Right atrium auricular region (tissue), 2 donors: ENCODE measurements around the gene TAMALIN. TPM values are rescaled to one million over a fixed set of nuclear protein-coding genes. Genes with fewer than 3 reads are reported as not detected.

Source experiments
- DNase-seq: peaks from one replicate; pipeline ENCODE4 v3.0.0-alpha.2; 2019; ENCODE audit warnings: low spot score
- H3K27ac ChIP-seq, 2 donors: fragments of 200-600 bp; sonication (generic); 1 replicate in 1 of 2; 2 replicates in 1 of 2; pipeline ENCODE4 v1.5.1; 2016 to 2019
- H3K27me3 ChIP-seq, 2 donors: fragments of 200-600 bp; sonication (generic); one replicate each; pipeline versions ENCODE4 v1.5.1 to v1.6.0; 2017 to 2019
- H3K36me3 ChIP-seq: fragments of 200-600 bp; sonication (generic); one replicate; pipeline ENCODE4 v1.5.1; 2016
- H3K4me1 ChIP-seq, 2 donors: fragments of 200-600 bp; sonication (generic); one replicate each; pipeline versions ENCODE4 v1.5.1 to v1.6.0; 2017 to 2019
- H3K4me3 ChIP-seq, 2 donors: fragments of 200-600 bp; sonication (generic); 1 replicate in 1 of 2; 2 replicates in 1 of 2; pipeline ENCODE4 v1.5.1; 2017 to 2019; ENCODE audit warnings: mild to moderate bottlenecking in 1 of 2, moderate library complexity in 1 of 2
- H3K9me3 ChIP-seq, 2 donors: fragments of 200-600 bp; sonication (generic); one replicate each; pipeline ENCODE4 v1.5.1; 2019
- total RNA-seq, 2 donors: library from RNA; depleted of rRNA; stranded (reverse); fragments of >200 nt; gene quantifications; one replicate each; pipeline ENCODE4 v1.1.0, GENCODE V29; 2016
- TF ChIP-seq, protein P1 (sequence below), 2 donors: fragments of 200-600 bp; sonication (generic); IDR thresholded peaks; one replicate each; pipeline ENCODE4 v1.5.1; 2019; ENCODE audit warnings: antibody characterized with exemption in 2 of 2

The TAMALIN gene
- total RNA-seq, 2 donors from 2014 or later, result 17.6 to 23.2 TPM

DNA sequence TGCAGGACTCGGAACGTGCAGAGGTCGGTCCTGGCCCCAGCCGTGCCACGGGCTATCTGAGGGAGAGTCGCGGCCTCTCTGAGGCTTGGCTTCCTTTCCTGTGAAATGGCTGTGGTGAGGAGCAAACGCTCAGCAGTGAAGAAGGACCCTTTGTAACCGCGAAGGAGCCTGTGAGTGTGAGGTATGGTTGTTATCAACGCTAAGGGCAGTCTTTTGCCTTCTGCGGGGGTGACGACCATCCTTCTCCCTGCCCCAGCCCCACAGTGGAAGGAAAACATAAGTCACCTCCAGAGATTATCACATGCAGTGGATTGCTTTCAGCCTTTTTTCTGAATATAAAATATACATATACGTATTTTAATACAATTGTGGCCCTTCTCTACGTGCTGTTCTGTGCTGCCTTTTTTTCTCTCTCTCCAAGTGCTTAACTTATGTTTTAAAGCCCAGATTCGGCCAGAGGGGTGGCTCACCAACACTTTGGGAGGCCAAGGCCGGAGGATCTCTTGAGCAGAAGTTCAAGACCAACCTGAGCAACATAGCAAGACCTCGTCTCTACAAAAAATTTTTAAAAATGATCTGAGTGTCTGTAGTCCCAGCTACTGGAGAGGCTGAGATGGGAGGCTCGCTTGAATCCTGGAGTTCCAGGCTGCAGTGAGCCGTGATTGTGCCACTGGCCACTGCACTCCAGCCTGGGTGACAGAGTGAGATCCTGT is 17.4 kb downstream of the TAMALIN start:
- TF ChIP-seq, protein P1, sequence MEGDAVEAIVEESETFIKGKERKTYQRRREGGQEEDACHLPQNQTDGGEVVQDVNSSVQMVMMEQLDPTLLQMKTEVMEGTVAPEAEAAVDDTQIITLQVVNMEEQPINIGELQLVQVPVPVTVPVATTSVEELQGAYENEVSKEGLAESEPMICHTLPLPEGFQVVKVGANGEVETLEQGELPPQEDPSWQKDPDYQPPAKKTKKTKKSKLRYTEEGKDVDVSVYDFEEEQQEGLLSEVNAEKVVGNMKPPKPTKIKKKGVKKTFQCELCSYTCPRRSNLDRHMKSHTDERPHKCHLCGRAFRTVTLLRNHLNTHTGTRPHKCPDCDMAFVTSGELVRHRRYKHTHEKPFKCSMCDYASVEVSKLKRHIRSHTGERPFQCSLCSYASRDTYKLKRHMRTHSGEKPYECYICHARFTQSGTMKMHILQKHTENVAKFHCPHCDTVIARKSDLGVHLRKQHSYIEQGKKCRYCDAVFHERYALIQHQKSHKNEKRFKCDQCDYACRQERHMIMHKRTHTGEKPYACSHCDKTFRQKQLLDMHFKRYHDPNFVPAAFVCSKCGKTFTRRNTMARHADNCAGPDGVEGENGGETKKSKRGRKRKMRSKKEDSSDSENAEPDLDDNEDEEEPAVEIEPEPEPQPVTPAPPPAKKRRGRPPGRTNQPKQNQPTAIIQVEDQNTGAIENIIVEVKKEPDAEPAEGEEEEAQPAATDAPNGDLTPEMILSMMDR (IDR thresholded peaks at IDR 0.05), result peak; percentile 17 to 54
- Histone ChIP-seq H3K9me3 (no peaks in the 10 kb centered on the region), H3K4me3 (peak overlapping the region; percentile 47 to 58), H3K36me3 (no peaks in the 10 kb centered on the region), H3K27ac (peak overlapping the region; percentile 41 to 89), H3K4me1 (peaks cover 0 to 56% of the 10 kb centered on the region in 2 donors), H3K27me3 (no peaks in the 10 kb centered on the region)
- DNase-seq, result no peak

DNA sequence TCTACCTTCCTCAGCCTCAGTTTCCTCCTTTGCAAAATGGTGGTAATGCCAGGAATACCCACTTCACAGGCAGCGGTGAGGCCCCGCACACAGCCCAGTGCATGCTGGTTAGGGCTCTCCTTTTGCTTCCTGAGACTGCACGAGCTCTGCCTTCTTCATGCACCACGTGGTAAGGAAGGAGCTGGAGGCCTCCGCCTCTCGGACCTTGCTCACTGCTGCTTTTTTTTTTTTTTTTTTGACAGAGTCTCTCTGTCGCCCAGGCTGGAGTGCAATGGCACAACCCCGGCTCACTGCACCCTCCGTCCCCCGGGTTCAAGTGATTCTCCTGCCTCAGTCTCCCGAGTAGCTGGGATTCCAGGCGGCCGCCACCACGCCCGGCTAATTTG is 18.1 kb downstream of the TAMALIN start:
- Histone ChIP-seq H3K36me3 (no peaks in the 10 kb centered on the region), H3K4me1 (peaks cover 0 to 61% of the 10 kb centered on the region in 2 donors), H3K27me3 (no peaks in the 10 kb centered on the region), H3K4me3 (peak overlapping the region in 1 of 2 donors; percentile 42), H3K9me3 (no peaks in the 10 kb centered on the region), H3K27ac (peak overlapping the region; percentile 89 to 93)
- DNase-seq, result no peak
- TF ChIP-seq, protein P1 (IDR thresholded peaks at IDR 0.05), result no peak

DNA sequence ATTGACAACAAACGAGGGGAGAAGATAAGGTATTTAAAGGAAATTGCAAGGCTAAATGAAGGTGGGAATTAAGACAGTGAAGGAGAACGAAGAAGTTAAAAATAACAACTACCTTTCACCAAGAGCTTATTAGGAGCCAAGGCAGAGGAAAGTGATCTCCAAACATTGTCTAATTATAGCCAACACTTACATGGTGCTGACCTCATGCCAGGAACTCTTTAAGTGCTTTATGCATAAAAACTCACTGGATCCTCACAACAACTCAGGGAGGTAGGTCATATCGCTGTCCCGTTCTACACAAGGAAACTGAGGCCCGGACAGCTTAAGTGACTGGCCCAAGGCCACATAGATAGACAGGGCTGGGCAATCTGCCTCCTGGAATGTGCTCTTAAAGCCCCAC is 19.5 kb downstream of the TAMALIN start:
- Histone ChIP-seq H3K9me3 (no peaks in the 10 kb centered on the region), H3K36me3 (no peaks in the 10 kb centered on the region), H3K27ac (peak overlapping the region; percentile 89 to 93), H3K27me3 (no peaks in the 10 kb centered on the region), H3K4me1 (peaks cover 0 to 69% of the 10 kb centered on the region in 2 donors), H3K4me3 (no peak overlapping the region)
- TF ChIP-seq, protein P1 (IDR thresholded peaks at IDR 0.05), result no peak
- no peak for DNase-seq

DNA sequence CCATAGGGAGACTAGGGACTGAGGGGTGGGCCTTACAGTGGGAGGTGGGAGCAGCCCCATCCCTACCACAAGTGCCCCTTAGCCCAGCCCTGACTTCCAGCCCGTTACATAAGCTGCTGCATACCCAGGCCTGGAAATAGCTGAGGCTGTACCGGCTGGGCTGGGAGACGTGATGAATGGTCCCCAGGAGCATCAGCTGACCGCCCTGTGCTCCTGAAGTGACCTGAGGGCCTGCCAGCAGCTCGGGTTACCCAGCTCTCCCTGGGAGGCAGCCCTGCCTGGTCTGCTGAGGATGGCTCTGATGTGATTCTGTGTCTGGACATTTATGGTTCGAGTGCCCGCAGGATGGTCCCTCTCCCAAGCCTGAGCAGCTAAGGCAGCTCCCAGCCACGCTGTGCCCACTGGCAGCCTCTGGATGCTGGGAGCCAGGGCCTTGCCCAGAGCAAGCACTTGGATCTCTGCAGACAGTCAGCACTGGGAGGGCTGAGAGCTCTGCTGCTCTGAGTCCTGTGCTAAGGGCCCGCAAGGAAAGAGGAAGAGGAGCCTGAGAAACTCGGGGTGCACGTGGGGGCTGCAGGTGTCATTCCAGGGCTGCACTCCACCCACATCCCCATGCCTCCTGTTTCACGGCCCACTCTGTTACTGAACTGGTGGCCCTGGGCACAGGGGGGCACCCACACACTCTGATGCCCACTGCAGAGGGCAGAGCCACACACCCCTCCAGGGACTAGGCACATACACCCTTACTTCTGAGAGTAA is 20.5 kb downstream of the TAMALIN start:
- Histone ChIP-seq H3K4me3 (no peak overlapping the region), H3K9me3 (no peaks in the 10 kb centered on the region), H3K36me3 (no peaks in the 10 kb centered on the region), H3K27me3 (no peaks in the 10 kb centered on the region), H3K27ac (peak overlapping the region; percentile 89 to 93), H3K4me1 (peaks cover 0 to 76% of the 10 kb centered on the region in 2 donors)
- no peak for DNase-seq
- TF ChIP-seq, protein P1 (IDR thresholded peaks at IDR 0.05), result no peak

DNA sequence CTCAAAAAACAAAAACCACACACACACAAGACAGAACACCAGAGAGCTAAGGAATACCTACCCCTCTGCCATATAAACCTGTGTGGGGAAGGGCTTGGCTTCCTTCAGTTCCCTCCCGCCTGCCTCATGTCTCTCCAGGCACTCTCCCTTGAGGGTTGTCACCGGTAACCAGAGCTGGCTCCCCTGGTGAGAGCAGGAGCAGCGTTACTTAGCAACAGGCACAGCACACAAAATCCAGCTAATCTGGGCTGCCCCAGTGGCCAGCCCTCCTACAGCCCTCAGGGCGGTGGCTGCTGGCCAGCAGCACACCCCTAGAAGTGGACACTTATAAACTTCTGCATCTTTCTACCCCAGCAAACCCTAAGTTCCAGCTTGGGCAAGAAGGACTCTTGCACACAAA is 22.9 kb downstream of the TAMALIN start:
- no peaks in the 10 kb centered on the region for H3K9me3 ChIP-seq
- no peak overlapping the region for H3K4me3 ChIP-seq
- TF ChIP-seq, protein P1 (IDR thresholded peaks at IDR 0.05), result no peak
- no peaks in the 10 kb centered on the region for H3K36me3 ChIP-seq
- no peaks in the 10 kb centered on the region for H3K27me3 ChIP-seq
- no peak for DNase-seq
- H3K27ac ChIP-seq, result peak overlapping the region; percentile 47 to 94
- peaks cover 0 to 74% of the 10 kb centered on the region in 2 donors for H3K4me1 ChIP-seq
